ENCODE results near the gene GRID1. TPM values are rescaled to one million over a fixed set of nuclear protein-coding genes. Genes with fewer than 3 reads are reported as not detected.

The GRID1 gene
- total RNA-seq, 2 experiments from 2014 or later: not detected

DNA sequence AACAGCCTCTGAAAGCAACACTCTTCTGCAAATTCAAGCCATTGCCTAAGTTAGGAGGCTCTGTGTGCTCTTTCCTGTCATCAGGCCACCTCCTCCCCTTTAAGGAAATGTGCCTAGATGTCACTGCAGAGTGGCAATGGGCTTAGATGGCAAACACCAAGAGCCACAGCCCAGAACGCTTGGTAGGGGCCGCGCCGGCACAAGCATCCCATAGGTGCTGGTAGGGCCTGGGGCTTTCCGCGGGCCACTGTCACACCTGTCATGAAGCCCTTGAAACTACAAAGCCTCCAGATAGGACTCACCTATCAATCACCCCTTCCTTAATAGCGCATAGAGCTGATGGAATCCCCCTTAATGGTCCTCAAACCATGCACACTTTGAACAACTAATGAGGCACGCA, 299.9 kb downstream of the GRID1 start:
- Mint-ChIP-seq H3K4me1 (no peaks in the 10 kb centered on the region), H3K9me3 (no peaks in the 10 kb centered on the region), H3K36me3 (ENCODE audit: low read depth) (no peaks in the 10 kb centered on the region), H3K4me3 (no peak overlapping the region), H3K27me3 (peaks cover 9% of the 10 kb centered on the region), H3K27ac (no peak overlapping the region)
- CTCF ChIA-PET: no interaction called here
- POLR2A ChIA-PET: no interaction called here
- DNase-seq: no peak

DNA sequence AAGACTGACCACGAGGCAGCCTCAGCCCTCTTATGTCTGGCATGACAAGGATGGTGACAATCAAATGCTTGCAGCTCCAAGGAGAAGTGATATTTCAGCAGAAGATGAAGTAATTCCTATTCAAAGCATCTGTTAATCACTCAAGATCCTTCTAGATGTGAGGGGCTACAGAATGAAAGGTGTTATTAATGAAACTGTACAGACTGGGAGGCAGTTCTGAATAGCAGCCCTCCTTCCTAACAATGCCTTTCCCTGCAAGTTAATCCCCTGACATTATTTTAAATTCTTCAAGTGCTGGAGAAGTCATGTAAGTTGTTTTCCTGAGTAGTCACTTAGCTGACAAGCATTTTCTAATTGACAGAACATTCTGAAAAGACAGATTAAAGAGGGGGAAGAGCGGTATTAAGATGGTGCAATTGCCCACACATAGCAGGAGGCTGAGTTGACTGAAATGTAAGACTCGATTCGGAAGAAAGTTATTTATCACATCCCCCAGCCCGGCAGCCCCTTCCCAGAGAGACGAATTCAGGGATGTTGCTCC, 300.8 kb downstream of the GRID1 start:
- no peak overlapping the region for H3K4me3 Mint-ChIP-seq
- no peak overlapping the region for H3K27ac Mint-ChIP-seq
- ChIA-PET CTCF (no interaction called here), POLR2A (no interaction called here)
- no peaks in the 10 kb centered on the region for H3K36me3 Mint-ChIP-seq (ENCODE audit: low read depth)
- peaks cover 7% of the 10 kb centered on the region for H3K27me3 Mint-ChIP-seq
- no peaks in the 10 kb centered on the region for H3K4me1 Mint-ChIP-seq
- no peak for DNase-seq
- no peaks in the 10 kb centered on the region for H3K9me3 Mint-ChIP-seq

DNA sequence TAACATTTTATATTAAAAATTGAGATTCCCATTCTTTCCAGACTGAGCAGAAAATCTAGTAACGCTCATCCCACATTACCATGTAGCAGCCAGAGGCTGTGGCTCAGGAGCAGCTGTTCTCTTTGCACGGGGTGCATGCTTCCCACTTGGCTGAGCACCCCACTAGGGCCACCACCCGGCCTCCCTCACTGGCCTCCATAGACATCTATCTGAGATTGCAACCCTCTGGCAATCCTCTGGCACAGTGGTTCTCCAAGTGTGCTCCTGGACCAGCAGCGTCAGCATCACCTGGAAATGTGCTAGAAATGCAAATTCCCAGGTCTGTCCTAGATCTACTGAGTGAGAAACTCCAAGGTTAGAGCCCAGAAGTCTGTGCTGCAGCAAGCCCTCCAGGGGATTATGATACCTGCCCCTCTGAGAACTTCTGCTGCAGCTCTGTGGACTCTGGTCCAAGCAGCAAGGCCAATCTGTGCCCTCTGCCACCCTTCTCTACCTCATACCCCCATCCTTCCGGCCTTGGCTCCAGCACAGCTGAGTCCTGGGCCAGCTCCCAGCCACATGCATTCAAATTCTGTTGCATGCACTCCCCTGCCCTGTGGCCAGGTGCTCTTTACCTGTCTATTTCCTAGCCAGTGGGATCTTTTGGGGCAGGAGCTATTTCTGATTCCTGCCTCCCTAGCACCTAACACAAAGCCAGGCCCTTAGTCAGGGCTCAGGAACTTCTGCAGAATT, 301.5 kb downstream of the GRID1 start:
- Mint-ChIP-seq H3K9me3 (no peaks in the 10 kb centered on the region), H3K36me3 (ENCODE audit: low read depth) (no peaks in the 10 kb centered on the region), H3K27me3 (peaks cover 7% of the 10 kb centered on the region), H3K4me1 (no peaks in the 10 kb centered on the region), H3K27ac (no peak overlapping the region), H3K4me3 (no peak overlapping the region)
- POLR2A ChIA-PET: no interaction called here
- CTCF ChIA-PET: no interaction called here
- no peak for DNase-seq

DNA sequence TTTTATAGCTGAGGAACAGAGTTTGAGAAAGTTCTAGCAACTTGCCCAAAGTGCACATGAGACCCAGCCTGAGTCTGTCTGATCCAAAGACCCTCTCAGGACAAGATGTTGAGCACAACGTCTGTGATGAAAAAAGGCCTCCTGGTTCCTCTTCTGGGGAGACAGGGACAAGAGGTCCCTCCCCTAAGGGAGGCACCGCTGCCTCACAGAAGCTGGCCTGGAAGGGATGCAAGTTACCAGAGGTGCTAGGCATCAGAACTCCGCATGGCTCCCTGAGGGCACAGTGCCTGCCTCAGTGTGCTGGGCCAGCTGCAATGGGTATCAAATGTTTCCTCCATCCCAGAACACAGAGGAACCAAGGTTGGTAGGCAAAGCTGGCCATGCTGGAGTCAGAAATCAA, 302.4 kb downstream of the GRID1 start:
- Mint-ChIP-seq H3K9me3 (no peaks in the 10 kb centered on the region), H3K4me1 (no peaks in the 10 kb centered on the region), H3K27ac (no peak overlapping the region), H3K4me3 (no peak overlapping the region), H3K27me3 (peaks cover 5% of the 10 kb centered on the region), H3K36me3 (ENCODE audit: low read depth) (no peaks in the 10 kb centered on the region)
- DNase-seq: no peak
- ChIA-PET POLR2A (no interaction called here), CTCF (interaction anchor here (1.1 kb wide), 1 partner anchor 16 kb away, joined by 5 read pairs; no protein-coding TSS in a partner anchor)

DNA sequence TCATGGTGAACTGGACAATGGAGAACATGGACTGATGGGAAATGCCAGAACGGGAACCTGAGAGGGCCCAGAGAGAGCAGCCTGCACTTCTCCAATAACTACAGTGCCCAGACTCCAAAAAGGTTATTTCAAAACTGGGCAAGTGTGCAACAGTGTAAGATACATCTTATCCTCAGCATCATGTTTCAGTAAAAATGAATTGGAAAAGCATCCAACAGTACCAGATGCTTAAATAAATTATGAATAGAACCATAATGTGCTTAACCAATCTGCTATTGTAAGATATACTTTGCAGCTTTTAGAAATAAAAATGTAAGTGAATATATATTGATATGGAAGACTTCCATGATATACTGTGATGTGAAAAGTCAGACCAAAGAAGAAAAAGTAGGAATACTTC, 303.3 kb downstream of the GRID1 start:
- Mint-ChIP-seq H3K9me3 (no peaks in the 10 kb centered on the region), H3K27me3 (peaks cover 9% of the 10 kb centered on the region), H3K36me3 (ENCODE audit: low read depth) (no peaks in the 10 kb centered on the region), H3K27ac (no peak overlapping the region), H3K4me1 (no peaks in the 10 kb centered on the region), H3K4me3 (no peak overlapping the region)
- ChIA-PET POLR2A (no interaction called here), CTCF (interaction anchor here (1.1 kb wide), 1 partner anchor 15 kb away, joined by 5 read pairs; no protein-coding TSS in a partner anchor)
- DNase-seq: no peak

DNA sequence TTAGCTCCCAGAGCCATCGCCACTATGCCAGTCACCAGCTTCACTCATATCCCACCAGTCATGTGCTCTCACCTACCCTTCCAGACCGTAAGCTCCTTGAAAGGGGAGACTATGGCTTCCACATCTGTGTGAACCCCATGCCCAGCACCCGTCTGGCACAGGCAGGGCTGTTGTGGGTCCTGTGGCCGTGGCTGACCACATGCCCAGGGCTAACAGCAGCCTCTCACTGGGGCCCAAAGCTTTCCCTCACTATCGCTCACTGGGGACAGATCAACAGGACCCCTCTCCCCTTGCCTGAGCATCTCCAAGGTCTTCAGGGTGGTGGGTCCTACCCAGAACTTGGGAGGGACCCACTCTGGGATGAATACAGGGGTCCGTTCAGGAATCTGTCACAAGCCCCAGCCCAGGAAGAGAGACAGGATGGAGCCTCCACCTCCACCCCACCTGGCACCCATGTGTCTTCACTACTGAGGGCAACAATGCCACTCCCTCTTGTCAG, 303.9 kb downstream of the GRID1 start:
- peaks cover 9% of the 10 kb centered on the region for H3K27me3 Mint-ChIP-seq
- POLR2A ChIA-PET: no interaction called here
- H3K4me3 Mint-ChIP-seq: no peak overlapping the region
- DNase-seq: no peak
- H3K27ac Mint-ChIP-seq: no peak overlapping the region
- no peaks in the 10 kb centered on the region for H3K36me3 Mint-ChIP-seq (ENCODE audit: low read depth)
- CTCF ChIA-PET: no interaction called here
- no peaks in the 10 kb centered on the region for H3K4me1 Mint-ChIP-seq
- H3K9me3 Mint-ChIP-seq: no peaks in the 10 kb centered on the region

DNA sequence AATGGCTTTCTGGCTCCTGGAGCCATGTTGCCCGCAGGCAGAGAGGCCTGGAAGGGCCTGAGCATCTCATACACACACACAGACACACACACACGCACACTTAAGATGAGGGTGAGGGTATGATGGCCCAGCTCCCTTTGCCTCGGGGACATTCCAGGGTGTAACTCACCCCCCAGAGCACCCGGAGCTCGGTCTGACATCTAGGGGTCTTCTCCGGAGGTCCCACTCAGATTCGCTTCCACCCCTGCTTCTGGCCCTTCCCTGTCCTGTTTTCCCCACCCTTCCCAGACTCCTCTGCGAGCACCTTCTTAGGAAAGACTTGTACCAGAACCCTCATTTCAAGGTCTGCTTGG, 304.4 kb downstream of the GRID1 start:
- H3K27ac Mint-ChIP-seq: no peak overlapping the region
- H3K27me3 Mint-ChIP-seq: peaks cover 9% of the 10 kb centered on the region
- H3K36me3 Mint-ChIP-seq (ENCODE audit: low read depth): no peaks in the 10 kb centered on the region
- no peaks in the 10 kb centered on the region for H3K9me3 Mint-ChIP-seq
- no peak overlapping the region for H3K4me3 Mint-ChIP-seq
- POLR2A ChIA-PET: no interaction called here
- CTCF ChIA-PET: no interaction called here
- no peaks in the 10 kb centered on the region for H3K4me1 Mint-ChIP-seq
- no peak for DNase-seq

DNA sequence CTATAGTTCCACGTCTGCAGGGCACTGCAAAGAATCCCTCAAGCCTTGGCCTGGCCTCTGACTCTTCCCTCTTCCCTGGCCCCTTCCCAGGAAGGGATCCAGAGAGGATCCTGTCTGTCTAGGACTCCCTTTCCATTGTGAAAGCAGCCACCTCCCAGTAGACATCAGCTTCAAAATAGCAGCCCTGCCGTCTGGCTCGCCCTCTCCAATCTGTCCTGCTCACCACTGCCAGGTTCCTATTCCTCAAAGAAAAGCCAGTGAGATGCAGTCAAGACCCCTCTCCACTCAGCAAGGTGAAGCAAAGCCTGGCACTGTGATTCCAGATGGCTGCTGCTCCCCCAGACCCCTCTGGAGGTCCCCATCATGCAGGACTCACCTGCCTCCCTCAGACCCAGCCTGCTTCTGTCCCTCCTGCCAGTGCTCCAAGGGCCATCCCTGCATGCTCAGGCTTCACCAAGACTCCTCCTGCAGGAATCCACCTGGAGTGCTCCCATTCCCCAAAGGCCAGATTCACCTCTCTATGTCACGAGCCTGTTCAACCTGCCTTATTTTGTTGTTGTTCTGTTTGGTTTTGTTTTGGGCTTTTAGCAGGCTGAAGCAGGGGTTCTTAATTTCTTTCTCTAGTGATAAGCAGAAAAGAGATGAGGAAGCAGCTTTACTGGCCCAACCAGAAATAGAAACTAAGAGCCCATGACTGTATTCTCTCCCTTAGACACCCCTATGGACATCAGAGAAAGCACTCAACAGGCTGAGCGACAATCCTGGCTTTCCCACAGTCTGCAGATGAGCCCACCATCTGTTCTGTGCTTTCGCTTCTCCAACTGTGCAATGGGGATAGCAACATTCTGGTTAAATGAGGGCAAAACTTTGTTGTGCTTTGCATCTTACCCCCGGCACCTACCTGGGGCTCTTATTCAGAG, 305.1 kb downstream of the GRID1 start:
- H3K4me1 Mint-ChIP-seq: no peaks in the 10 kb centered on the region
- POLR2A ChIA-PET: no interaction called here
- peaks cover 11% of the 10 kb centered on the region for H3K27me3 Mint-ChIP-seq
- CTCF ChIA-PET: no interaction called here
- DNase-seq: no peak
- no peak overlapping the region for H3K4me3 Mint-ChIP-seq
- H3K27ac Mint-ChIP-seq: no peak overlapping the region
- H3K9me3 Mint-ChIP-seq: no peaks in the 10 kb centered on the region
- H3K36me3 Mint-ChIP-seq (ENCODE audit: low read depth): no peaks in the 10 kb centered on the region

DNA sequence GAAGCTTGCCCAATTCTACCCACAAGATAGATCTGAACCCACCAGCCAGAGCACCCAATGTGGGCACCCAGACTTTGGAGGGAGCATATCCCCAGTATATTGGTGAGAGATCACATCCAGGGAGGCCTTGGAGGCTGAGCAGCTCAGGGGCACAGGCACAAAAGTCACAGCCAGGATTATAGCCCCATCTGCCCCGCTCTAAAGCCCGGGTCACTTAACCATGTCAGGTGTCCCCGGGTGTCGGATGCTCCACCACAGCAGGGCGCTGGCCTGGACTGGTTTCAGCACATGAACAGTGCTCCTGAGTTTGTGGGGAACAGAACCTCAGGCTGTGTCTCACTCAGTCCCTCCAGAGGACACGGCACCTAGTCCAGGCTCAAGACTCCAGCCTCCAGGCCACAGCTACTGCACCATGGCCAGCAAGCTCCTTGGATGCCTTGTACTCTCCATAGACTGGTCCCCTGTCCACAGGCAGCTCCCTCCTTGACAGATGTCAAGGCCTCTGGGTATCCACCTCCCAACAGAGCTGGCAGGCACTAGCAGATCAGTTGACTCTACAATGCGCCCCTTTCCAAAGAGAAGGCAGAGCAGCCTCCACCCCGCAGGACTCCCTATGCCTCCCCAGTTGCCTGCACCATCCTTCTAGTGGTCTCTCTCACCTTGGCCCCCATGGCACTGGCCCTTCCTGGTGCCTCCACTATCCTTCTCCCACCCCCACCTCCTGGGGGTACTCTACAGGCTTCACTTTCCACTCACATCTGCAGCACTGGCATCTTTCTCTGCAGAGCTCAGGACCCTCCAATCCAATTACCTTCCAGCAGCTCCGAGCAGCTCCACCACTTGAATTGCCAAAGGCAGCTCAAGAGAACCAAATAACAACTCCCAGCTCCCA, 306.0 kb downstream of the GRID1 start:
- H3K9me3 Mint-ChIP-seq: no peaks in the 10 kb centered on the region
- POLR2A ChIA-PET: interaction anchor here (0.8 kb wide), 1 partner anchor 13 kb away, joined by 3 read pairs; no protein-coding TSS in a partner anchor
- no peak for DNase-seq

DNA sequence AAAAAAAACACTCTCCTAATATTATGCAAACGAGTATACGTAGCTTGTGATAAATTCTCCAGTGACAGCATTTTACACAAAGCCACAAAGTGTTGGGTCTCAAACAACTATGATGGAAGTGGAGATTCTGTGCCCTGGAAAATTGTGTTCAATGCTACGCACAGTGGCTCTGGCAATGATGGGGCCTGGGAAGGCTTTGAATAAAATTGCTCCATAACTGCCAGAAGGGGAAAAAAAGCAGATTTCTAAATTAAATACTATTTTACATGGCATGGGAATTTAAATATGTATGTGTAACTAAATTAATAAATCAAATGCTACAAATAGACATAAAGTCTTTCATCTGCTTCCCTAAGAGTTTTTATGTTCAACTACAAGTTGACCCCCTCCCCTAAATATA, 306.7 kb downstream of the GRID1 start:
- no peak overlapping the region for H3K4me3 Mint-ChIP-seq
- POLR2A ChIA-PET: interaction anchor here (0.8 kb wide), 1 partner anchor 13 kb away, joined by 3 read pairs; no protein-coding TSS in a partner anchor
- no peak overlapping the region for H3K27ac Mint-ChIP-seq
- H3K36me3 Mint-ChIP-seq (ENCODE audit: low read depth): no peaks in the 10 kb centered on the region
- H3K9me3 Mint-ChIP-seq: no peaks in the 10 kb centered on the region
- H3K4me1 Mint-ChIP-seq: no peaks in the 10 kb centered on the region
- CTCF ChIA-PET: no interaction called here
- DNase-seq: no peak
- peaks cover 16% of the 10 kb centered on the region for H3K27me3 Mint-ChIP-seq

More for the DNA sequence above, 306.0 kb downstream of the GRID1 start:
- H3K27me3 Mint-ChIP-seq: peaks cover 15% of the 10 kb centered on the region
- no peak overlapping the region for H3K4me3 Mint-ChIP-seq
- no peaks in the 10 kb centered on the region for H3K4me1 Mint-ChIP-seq
- H3K36me3 Mint-ChIP-seq (ENCODE audit: low read depth): no peaks in the 10 kb centered on the region
- CTCF ChIA-PET: no interaction called here
- no peak overlapping the region for H3K27ac Mint-ChIP-seq

DNA sequence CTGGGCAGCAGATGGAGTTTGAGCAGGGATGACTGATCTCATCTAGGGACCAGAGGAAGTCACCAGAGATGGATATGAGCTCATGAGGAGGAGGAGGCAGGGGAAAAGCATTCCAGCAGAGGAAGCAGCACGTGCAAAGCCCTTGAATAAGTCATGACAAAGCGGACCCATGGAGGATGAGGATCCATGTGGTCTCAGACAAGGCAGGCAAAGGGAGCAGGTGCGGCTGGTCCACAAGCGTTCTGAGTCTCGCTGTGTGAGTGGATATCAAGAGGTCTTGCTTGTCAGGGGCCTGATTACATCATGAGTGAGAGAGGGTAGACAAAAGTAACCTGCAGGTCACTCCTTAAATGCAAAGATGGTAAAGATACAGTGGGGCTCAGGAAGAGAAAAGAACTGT, 307.6 kb downstream of the GRID1 start:
- no peak overlapping the region for H3K4me3 Mint-ChIP-seq
- H3K4me1 Mint-ChIP-seq: no peaks in the 10 kb centered on the region
- no peak for DNase-seq
- ChIA-PET POLR2A (interaction anchor here (1.2 kb wide), 1 partner anchor 12 kb away, joined by 3 read pairs; no protein-coding TSS in a partner anchor), CTCF (no interaction called here)
- no peaks in the 10 kb centered on the region for H3K36me3 Mint-ChIP-seq (ENCODE audit: low read depth)
- H3K27ac Mint-ChIP-seq: no peak overlapping the region
- H3K9me3 Mint-ChIP-seq: no peaks in the 10 kb centered on the region
- H3K27me3 Mint-ChIP-seq: peaks cover 13% of the 10 kb centered on the region

DNA sequence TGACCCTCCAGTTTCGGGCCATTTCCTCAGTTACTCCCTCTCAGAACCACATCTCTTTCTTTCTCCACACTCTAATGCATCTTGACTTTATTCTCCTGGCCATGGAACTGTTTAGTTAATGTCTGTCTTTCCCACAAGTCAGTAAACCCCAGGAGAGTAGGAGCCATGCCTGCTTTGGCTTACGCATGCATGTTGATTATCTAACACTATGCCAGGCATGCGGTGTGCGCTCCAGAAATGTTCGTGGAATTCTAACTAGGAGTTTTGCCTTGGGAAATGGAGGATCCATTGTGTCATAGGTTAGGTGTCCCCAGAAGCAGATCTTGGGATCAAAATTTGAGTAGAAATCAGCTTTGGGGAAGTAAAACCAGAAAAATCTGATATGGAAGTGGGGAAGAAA, 308.9 kb downstream of the GRID1 start:
- H3K4me3 Mint-ChIP-seq: no peak overlapping the region
- no peak overlapping the region for H3K27ac Mint-ChIP-seq
- ChIA-PET POLR2A (no interaction called here), CTCF (no interaction called here)
- DNase-seq: no peak
- peaks cover 18% of the 10 kb centered on the region for H3K27me3 Mint-ChIP-seq
- H3K4me1 Mint-ChIP-seq: no peaks in the 10 kb centered on the region
- no peaks in the 10 kb centered on the region for H3K36me3 Mint-ChIP-seq (ENCODE audit: low read depth)
- no peaks in the 10 kb centered on the region for H3K9me3 Mint-ChIP-seq

DNA sequence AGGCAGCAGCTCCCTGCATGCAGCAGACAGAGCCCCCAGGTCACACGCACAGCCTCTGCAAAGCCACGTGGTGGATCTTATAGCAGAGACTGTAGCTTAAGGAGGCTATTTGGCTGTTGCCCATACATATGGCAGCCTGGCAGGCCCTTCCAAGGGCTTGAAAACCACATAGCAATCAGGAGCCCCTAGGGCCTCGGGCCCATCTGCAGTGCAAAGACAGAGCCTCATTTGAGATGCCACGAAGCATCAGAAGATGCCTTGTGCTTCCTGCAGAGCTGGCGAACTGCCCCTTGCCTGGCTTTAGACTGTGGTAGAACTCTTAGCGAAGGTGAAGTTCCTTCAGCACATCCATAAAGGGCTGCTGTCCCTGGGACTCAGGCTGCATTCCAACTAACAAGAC, 309.9 kb downstream of the GRID1 start:
- no peak overlapping the region for H3K4me3 Mint-ChIP-seq
- no peak overlapping the region for H3K27ac Mint-ChIP-seq
- no peak for DNase-seq
- H3K4me1 Mint-ChIP-seq: no peaks in the 10 kb centered on the region
- H3K36me3 Mint-ChIP-seq (ENCODE audit: low read depth): no peaks in the 10 kb centered on the region
- ChIA-PET CTCF (no interaction called here), POLR2A (no interaction called here)
- H3K27me3 Mint-ChIP-seq: peaks cover 18% of the 10 kb centered on the region
- no peaks in the 10 kb centered on the region for H3K9me3 Mint-ChIP-seq

Measured in activated CD4-positive, alpha-beta memory T cell treated with anti-CD3 and anti-CD28 coated beads, Interleukin-2, amount 10 ng/mL, durations not matched to agents 7 days and 5 days (primary cell).